Ecto neural progenitor cell (in vitro differentiated cells): ENCODE data around the gene CD8B2.
"Not testable (repeated sequence)": the region's sequence is repeated elsewhere in the genome, so short reads cannot be mapped to it uniquely, and the experiment has no call there.

Experiments used
- DNase-seq: peaks from one replicate; pipeline ENCODE4 v3.0.0-alpha.2; 2018; ENCODE audit warnings: low spot score

CD8B2 gene

GRCh38 chr2:106551417-106552130, 64.4 kb downstream of the CD8B2 start:
- no peak for DNase-seq

- DNase-seq: no peak
These were observed 65.8 kb downstream of the CD8B2 start for GRCh38 chr2:106552921-106553320.

GRCh38 chr2:106553321-106553720, 66.2 kb downstream of the CD8B2 start:
- DNase-seq: no peak

GRCh38 chr2:106554411-106554810, 67.2 kb downstream of the CD8B2 start:
- no peak for DNase-seq

GRCh38 chr2:106555053-106555452, 67.9 kb downstream of the CD8B2 start:
- DNase-seq: no peak

- not testable (repeated sequence) for DNase-seq
These were observed 72.6 kb downstream of the CD8B2 start for GRCh38 chr2:106559786-106560185.

- DNase-seq: no peak
These were observed 73.6 kb downstream of the CD8B2 start for GRCh38 chr2:106560773-106561172.

GRCh38 chr2:106561356-106561755, 74.2 kb downstream of the CD8B2 start:
- DNase-seq: no peak

GRCh38 chr2:106561803-106562202, 74.6 kb downstream of the CD8B2 start:
- no peak for DNase-seq

GRCh38 chr2:106562268-106563186, 75.4 kb downstream of the CD8B2 start:
- DNase-seq: no peak

- DNase-seq: no peak
These were observed 76.0 kb downstream of the CD8B2 start for GRCh38 chr2:106563195-106563594.

GRCh38 chr2:106565599-106565998, 78.4 kb downstream of the CD8B2 start:
- DNase-seq: no peak

- DNase-seq: no peak
These were observed 78.9 kb downstream of the CD8B2 start for GRCh38 chr2:106566050-106566449.

- not testable (repeated sequence) for DNase-seq
These were observed 79.3 kb downstream of the CD8B2 start for GRCh38 chr2:106566484-106566883.

GRCh38 chr2:106570316-106570715, 83.2 kb downstream of the CD8B2 start:
- DNase-seq: no peak
